ENCODE measurements around the gene ST3GAL4. TPM values are rescaled to one million over a fixed set of nuclear protein-coding genes. Genes with fewer than 3 reads are reported as not detected.

The ST3GAL4 gene
- total RNA-seq, 1 experiment from 2014 or later: 11.2 TPM

DNA sequence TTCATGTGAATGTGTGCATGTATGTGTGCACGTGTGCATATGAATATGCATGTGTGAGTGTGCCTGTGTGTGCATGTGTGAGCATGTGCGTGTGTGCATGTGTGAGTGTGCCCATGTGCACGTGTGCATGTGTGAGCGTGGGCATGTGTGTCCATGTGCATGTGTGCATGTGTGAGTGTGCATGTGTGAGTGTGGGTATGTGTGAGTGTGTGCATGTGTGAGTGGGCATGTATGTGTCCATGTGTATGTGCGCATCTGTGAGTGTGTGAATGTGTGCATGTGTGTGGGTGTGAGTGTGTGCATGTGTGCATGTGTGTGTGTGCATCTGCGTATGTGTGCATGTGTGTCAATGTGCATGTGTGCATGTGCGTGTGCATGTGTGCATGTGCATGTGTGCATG, 94.7 kb downstream of the ST3GAL4 start:
- Mint-ChIP-seq H3K4me3 (ENCODE audit: unreplicated experiment) (no peak overlapping the region), H3K27ac (ENCODE audit: unreplicated experiment) (no peak overlapping the region), H3K27me3 (ENCODE audit: insufficient read depth, unreplicated experiment) (peaks cover 21% of the 10 kb centered on the region), H3K36me3 (ENCODE audit: insufficient read depth, unreplicated experiment) (no peaks in the 10 kb centered on the region), H3K9me3 (ENCODE audit: unreplicated experiment) (peaks cover 23% of the 10 kb centered on the region), H3K4me1 (ENCODE audit: low read depth, unreplicated experiment) (no peaks in the 10 kb centered on the region)
- TF ChIP-seq, protein P1, sequence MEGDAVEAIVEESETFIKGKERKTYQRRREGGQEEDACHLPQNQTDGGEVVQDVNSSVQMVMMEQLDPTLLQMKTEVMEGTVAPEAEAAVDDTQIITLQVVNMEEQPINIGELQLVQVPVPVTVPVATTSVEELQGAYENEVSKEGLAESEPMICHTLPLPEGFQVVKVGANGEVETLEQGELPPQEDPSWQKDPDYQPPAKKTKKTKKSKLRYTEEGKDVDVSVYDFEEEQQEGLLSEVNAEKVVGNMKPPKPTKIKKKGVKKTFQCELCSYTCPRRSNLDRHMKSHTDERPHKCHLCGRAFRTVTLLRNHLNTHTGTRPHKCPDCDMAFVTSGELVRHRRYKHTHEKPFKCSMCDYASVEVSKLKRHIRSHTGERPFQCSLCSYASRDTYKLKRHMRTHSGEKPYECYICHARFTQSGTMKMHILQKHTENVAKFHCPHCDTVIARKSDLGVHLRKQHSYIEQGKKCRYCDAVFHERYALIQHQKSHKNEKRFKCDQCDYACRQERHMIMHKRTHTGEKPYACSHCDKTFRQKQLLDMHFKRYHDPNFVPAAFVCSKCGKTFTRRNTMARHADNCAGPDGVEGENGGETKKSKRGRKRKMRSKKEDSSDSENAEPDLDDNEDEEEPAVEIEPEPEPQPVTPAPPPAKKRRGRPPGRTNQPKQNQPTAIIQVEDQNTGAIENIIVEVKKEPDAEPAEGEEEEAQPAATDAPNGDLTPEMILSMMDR (IDR thresholded peaks at IDR 0.05; ENCODE audit: insufficient read depth in 1 of 2, low read depth in 1 of 2, low read length in 1 of 2, severe bottlenecking in 1 of 2, unreplicated experiment in 1 of 2): no peak
- Histone ChIP-seq H3K36me3 (ENCODE audit: control insufficient read depth, insufficient read depth, low read length) (no peaks in the 10 kb centered on the region), H3K27me3 (replicated peaks; ENCODE audit: control insufficient read depth, insufficient read depth, low read length) (no peaks in the 10 kb centered on the region; the same call in none of the 2 replicates), H3K4me3 (ENCODE audit: low read depth, low read length) (no peak overlapping the region), H3K4me1 (no peaks in the 10 kb centered on the region), H3K9me3 (peaks cover 15% of the 10 kb centered on the region; the same call in 1 of the 2 replicates)
- CTCF ChIA-PET: no interaction called here
- intact Hi-C loops (cut with micrococcal nuclease; ENCODE audit: unreplicated experiment): no loop called here
- POLR2A ChIA-PET: no interaction called here
- no TSS peak for BruUV-seq (replicated peaks)
- DNase-seq: no peak

DNA sequence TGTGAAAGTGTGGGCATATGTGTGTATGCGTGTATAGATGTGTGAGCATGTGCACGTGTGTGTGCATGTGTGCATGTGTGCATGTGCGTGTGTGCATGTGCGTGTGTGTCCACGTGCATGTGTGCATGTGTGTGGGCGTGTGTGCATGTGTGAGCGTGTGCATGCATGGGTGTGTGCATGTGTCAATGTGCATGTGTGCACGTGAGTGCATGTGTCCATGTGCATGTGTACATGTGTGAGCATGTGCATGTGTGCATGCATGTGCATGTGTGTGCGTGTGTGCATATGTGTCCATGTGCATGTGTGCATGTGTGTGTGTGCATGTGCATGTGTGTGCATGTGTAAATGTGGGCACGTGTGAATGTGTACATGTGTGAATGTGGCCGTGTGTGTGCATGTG, 95.3 kb downstream of the ST3GAL4 start:
- POLR2A ChIA-PET: no interaction called here

DNA sequence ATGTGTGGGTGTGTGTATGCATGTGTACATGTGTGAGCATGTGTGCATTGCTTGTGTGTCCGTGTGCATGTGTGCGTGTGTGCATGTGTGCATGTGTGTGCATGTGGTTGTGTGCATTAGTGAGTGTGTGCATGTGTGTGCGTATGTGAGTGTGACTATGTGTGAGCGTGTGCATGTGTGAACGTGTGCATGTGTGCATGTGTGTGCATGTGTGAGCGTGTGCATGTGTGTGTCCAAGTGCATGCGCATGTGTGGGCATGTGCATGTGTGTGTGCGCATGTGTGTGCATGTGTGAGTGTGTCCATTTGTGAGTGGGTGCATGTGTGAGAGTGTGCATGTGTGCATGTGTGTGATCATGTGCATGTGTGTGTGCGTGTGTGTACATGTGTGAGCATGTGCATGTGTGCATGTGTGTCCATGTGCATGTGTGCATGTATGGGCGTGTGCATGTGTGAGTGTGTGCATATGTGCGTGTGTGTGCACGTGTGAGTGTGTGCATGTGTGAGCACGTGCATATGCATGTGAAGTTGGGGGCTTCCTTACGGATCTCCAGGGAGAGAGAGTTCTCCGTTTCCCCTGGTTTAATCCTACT, 95.8 kb downstream of the ST3GAL4 start:
- no peak for DNase-seq
- no TSS peak for BruUV-seq (replicated peaks)
- Histone ChIP-seq H3K9me3 (peaks cover 15% of the 10 kb centered on the region; the same call in 1 of the 2 replicates), H3K36me3 (ENCODE audit: control insufficient read depth, insufficient read depth, low read length) (no peaks in the 10 kb centered on the region), H3K4me1 (no peaks in the 10 kb centered on the region), H3K4me3 (ENCODE audit: low read depth, low read length) (no peak overlapping the region), H3K27me3 (replicated peaks; ENCODE audit: control insufficient read depth, insufficient read depth, low read length) (no peaks in the 10 kb centered on the region; the same call in 1 of the 2 replicates)
- Mint-ChIP-seq H3K4me3 (ENCODE audit: unreplicated experiment) (no peak overlapping the region), H3K4me1 (ENCODE audit: low read depth, unreplicated experiment) (no peaks in the 10 kb centered on the region), H3K27ac (ENCODE audit: unreplicated experiment) (no peak overlapping the region), H3K9me3 (ENCODE audit: unreplicated experiment) (peaks cover 23% of the 10 kb centered on the region), H3K27me3 (ENCODE audit: insufficient read depth, unreplicated experiment) (peaks cover 18% of the 10 kb centered on the region), H3K36me3 (ENCODE audit: insufficient read depth, unreplicated experiment) (no peaks in the 10 kb centered on the region)
- intact Hi-C loops (cut with micrococcal nuclease; ENCODE audit: unreplicated experiment): no loop called here
- ChIA-PET POLR2A (no interaction called here), CTCF (no interaction called here)
- TF ChIP-seq, protein P1 (IDR thresholded peaks at IDR 0.05; ENCODE audit: insufficient read depth in 1 of 2, low read depth in 1 of 2, low read length in 1 of 2, severe bottlenecking in 1 of 2, unreplicated experiment in 1 of 2): no peak

More for the DNA sequence above, 95.3 kb downstream of the ST3GAL4 start:
- H3K4me3 ChIP-seq (ENCODE audit: low read depth, low read length): no peak overlapping the region
- H3K4me1 ChIP-seq: no peaks in the 10 kb centered on the region
- Mint-ChIP-seq H3K36me3 (ENCODE audit: insufficient read depth, unreplicated experiment) (no peaks in the 10 kb centered on the region), H3K4me1 (ENCODE audit: low read depth, unreplicated experiment) (no peaks in the 10 kb centered on the region), H3K27me3 (ENCODE audit: insufficient read depth, unreplicated experiment) (peaks cover 16% of the 10 kb centered on the region), H3K9me3 (ENCODE audit: unreplicated experiment) (peaks cover 23% of the 10 kb centered on the region), H3K27ac (ENCODE audit: unreplicated experiment) (no peak overlapping the region), H3K4me3 (ENCODE audit: unreplicated experiment) (no peak overlapping the region)
- CTCF ChIA-PET: no interaction called here
- H3K9me3 ChIP-seq: peaks cover 15% of the 10 kb centered on the region; the same call in 1 of the 2 replicates
- H3K36me3 ChIP-seq (ENCODE audit: control insufficient read depth, insufficient read depth, low read length): no peaks in the 10 kb centered on the region
- intact Hi-C loops (cut with micrococcal nuclease; ENCODE audit: unreplicated experiment): no loop called here
- H3K27me3 ChIP-seq (replicated peaks; ENCODE audit: control insufficient read depth, insufficient read depth, low read length): no peaks in the 10 kb centered on the region; the same call in 1 of the 2 replicates
- TF ChIP-seq, protein P1 (IDR thresholded peaks at IDR 0.05; ENCODE audit: insufficient read depth in 1 of 2, low read depth in 1 of 2, low read length in 1 of 2, severe bottlenecking in 1 of 2, unreplicated experiment in 1 of 2): no peak
- BruUV-seq (replicated peaks): no TSS peak
- DNase-seq: no peak
